HEK293 (cell line): ENCODE data around the gene ASB4.

Source experiments
- CTCF ChIA-PET: fragments of 350-600 bp; formaldehyde crosslinking; extraction: SDS; loops from one replicate; lab custom pipeline; 2021; ENCODE audit warnings: antibody characterized with exemption; lab: Yijun Ruan, JAX
- POLR2A ChIA-PET: fragments of 300-600 bp; formaldehyde crosslinking; extraction: SDS; loops from one replicate; lab custom pipeline; 2020; ENCODE audit warnings: antibody characterized with exemption, inconsistent platforms; lab: Yijun Ruan, JAX
- H3K27ac ChIP-seq: fragments of 200-500 bp; sonication (Bioruptor generic); 2 replicates; pipeline ENCODE4 v1.5.1; 2014; ENCODE audit warnings: low read depth, low read length, control low read depth, inconsistent platforms; ENCODE audit errors: extremely low read depth
- H3K36me3 ChIP-seq, 2 experiments: fragments of 200-500 bp in 1 of 2; sonication (Bioruptor generic) in 1 of 2; 1 replicate in 1 of 2; 2 replicates in 1 of 2; pipeline ENCODE4 v1.5.1; 2014 to 2017; ENCODE audit warnings: inconsistent platforms in 2 of 2, low read length in 2 of 2; ENCODE audit not compliant: control insufficient read depth in 2 of 2, insufficient read depth in 1 of 2
- H3K4me1 ChIP-seq: fragments of 200-500 bp; sonication (Bioruptor generic); 2 replicates; pipeline ENCODE4 v1.5.1; 2014; ENCODE audit warnings: mild to moderate bottlenecking, low read length, inconsistent platforms; ENCODE audit not compliant: control insufficient read depth, insufficient read depth
- H3K4me3 ChIP-seq: 2 replicates; pipeline ENCODE4 v1.5.1; 2011; ENCODE audit warnings: low read depth, mild to moderate bottlenecking, control low read depth, low read length, moderate library complexity
- H3K9me3 ChIP-seq: fragments of 200-500 bp; sonication (Bioruptor generic); 2 replicates; pipeline ENCODE4 v1.5.1; 2014; ENCODE audit warnings: low read depth, low read length, inconsistent platforms; ENCODE audit not compliant: control insufficient read depth, insufficient read depth
- FEZF1 ChIP-seq: fragments of 450-650 bp; formaldehyde crosslinking; IDR thresholded peaks from 2 replicates; pipeline ENCODE4 v1.5.1; 2016; ENCODE audit warnings: missing biosample characterization, missing genetic modification characterization
- GLIS1 ChIP-seq: fragments of 450-650 bp; formaldehyde crosslinking; IDR thresholded peaks from 2 replicates; pipeline ENCODE4 v1.5.1; 2016; ENCODE audit warnings: missing biosample characterization, missing genetic modification characterization
- SCRT2 ChIP-seq: fragments of 450-650 bp; formaldehyde crosslinking; IDR thresholded peaks from 2 replicates; pipeline ENCODE4 v1.5.1; 2016; ENCODE audit warnings: missing biosample characterization, missing genetic modification characterization
- TCF7L2 ChIP-seq: IDR thresholded peaks from 2 replicates; pipeline ENCODE4 v1.6.1; 2011; ENCODE audit warnings: low read depth, mild to moderate bottlenecking, inconsistent platforms, low read length, moderate library complexity, borderline replicate concordance
- TSHZ1 ChIP-seq: fragments of 450-650 bp; formaldehyde crosslinking; IDR thresholded peaks from 2 replicates; pipeline ENCODE4 v1.5.1; 2016; ENCODE audit warnings: missing biosample characterization, missing genetic modification characterization, borderline replicate concordance
- ZBTB7A ChIP-seq: fragments of 450-650 bp; formaldehyde crosslinking; IDR thresholded peaks from 2 replicates; pipeline ENCODE4 v1.5.1; 2016; ENCODE audit warnings: low read depth, missing biosample characterization, missing genetic modification characterization
- ZFP41 ChIP-seq: fragments of 450-650 bp; formaldehyde crosslinking; IDR thresholded peaks from 2 replicates; pipeline ENCODE4 v1.5.1; 2016; ENCODE audit warnings: missing biosample characterization, missing genetic modification characterization, borderline replicate concordance
- ZIC2 ChIP-seq: fragments of 450-650 bp; formaldehyde crosslinking; IDR thresholded peaks from 2 replicates; pipeline ENCODE4 v1.5.1; 2016; ENCODE audit warnings: missing biosample characterization, missing genetic modification characterization
- ZNF174 ChIP-seq: fragments of 450-650 bp; formaldehyde crosslinking; IDR thresholded peaks from 2 replicates; pipeline ENCODE4 v1.5.0; 2017; ENCODE audit warnings: missing biosample characterization, mild to moderate bottlenecking, missing genetic modification characterization
- ZNF2 ChIP-seq: fragments of 450-650 bp; formaldehyde crosslinking; IDR thresholded peaks from 2 replicates; pipeline ENCODE4 v1.5.1; 2016; ENCODE audit warnings: missing biosample characterization, missing genetic modification characterization
- ZNF26 ChIP-seq: fragments of 450-650 bp; formaldehyde crosslinking; IDR thresholded peaks from 2 replicates; pipeline ENCODE4 v1.5.1; 2016; ENCODE audit warnings: missing biosample characterization, missing genetic modification characterization
- ZNF302 ChIP-seq: fragments of 450-650 bp; formaldehyde crosslinking; IDR thresholded peaks from 2 replicates; pipeline ENCODE4 v1.5.1; 2016; ENCODE audit warnings: missing biosample characterization, missing genetic modification characterization, low read depth
- ZNF433 ChIP-seq: fragments of 450-650 bp; formaldehyde crosslinking; IDR thresholded peaks from 2 replicates; pipeline ENCODE4 v1.5.1; 2016; ENCODE audit warnings: missing biosample characterization, missing genetic modification characterization, low read depth
- ZNF623 ChIP-seq: fragments of 450-650 bp; formaldehyde crosslinking; IDR thresholded peaks from 2 replicates; pipeline ENCODE4 v1.5.1; 2016; ENCODE audit warnings: missing biosample characterization, missing genetic modification characterization
- ZNF785 ChIP-seq: fragments of 450-650 bp; formaldehyde crosslinking; IDR thresholded peaks from 2 replicates; pipeline ENCODE4 v1.5.1; 2016; ENCODE audit warnings: missing biosample characterization, missing genetic modification characterization
- TF ChIP-seq, protein P1 (sequence below): fragments of 450-650 bp; formaldehyde crosslinking; IDR thresholded peaks from 2 replicates; pipeline ENCODE4 v1.5.1; 2017; ENCODE audit warnings: missing biosample characterization, missing genetic modification characterization
- TF ChIP-seq, protein P2 (sequence below): fragments of 450-650 bp; formaldehyde crosslinking; IDR thresholded peaks from 2 replicates; pipeline ENCODE4 v1.5.1; 2016; ENCODE audit warnings: missing biosample characterization, missing genetic modification characterization

The ASB4 gene

GRCh38 chr7:95472581-95473161 is 13.1 kb upstream of the ASB4 start:
- no peaks in the 10 kb centered on the region for H3K9me3 ChIP-seq
- no peaks in the 10 kb centered on the region for H3K36me3 ChIP-seq
- H3K4me3 ChIP-seq, result no peak overlapping the region
- no peak overlapping the region for H3K27ac ChIP-seq
- CTCF ChIA-PET, result interaction anchor here (0.7 kb wide), 2 partner anchors 8 to 1023 kb away, joined by 3 to 6 read pairs; no protein-coding TSS in a partner anchor
- TF ChIP-seq ZNF623, result no peak
- POLR2A ChIA-PET, result no interaction called here
- H3K4me1 ChIP-seq, result no peaks in the 10 kb centered on the region

DNA sequence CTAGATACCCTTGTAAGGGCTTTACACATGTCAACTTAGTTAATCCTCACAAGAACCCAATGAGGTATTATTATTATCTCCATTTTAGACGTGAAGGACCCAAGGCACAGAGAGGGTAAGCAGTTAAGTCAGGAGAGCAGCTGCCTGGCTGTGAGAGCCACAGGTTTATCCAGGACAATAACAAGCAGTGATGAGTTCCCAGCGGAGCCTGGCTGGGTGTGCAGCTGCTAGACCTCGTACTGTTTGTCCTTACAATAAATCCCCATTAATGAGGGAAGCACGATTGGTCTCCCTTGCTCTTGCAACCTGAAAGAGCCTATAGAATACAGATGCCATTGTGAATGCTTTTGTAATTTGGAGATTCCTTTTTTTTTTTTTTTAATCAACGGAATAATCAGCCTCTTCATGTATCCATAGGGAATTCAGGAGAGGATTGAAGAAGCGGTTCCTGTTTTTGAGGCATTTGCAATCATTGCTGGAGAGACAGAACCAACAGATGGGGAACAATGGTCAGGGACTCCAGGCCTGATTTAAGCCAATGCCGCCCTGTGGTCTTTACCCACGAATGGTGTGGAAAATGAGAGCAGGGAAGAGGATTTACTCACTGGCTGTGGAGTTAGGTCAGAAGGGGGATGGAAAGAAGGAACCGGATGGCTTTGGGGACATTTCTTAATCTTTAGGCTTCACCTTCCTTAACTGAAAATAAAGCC is 12.3 kb upstream of the ASB4 start:
- Histone ChIP-seq H3K27ac (no peak overlapping the region), H3K4me1 (no peaks in the 10 kb centered on the region), H3K36me3 (no peaks in the 10 kb centered on the region), H3K4me3 (no peak overlapping the region), H3K9me3 (no peaks in the 10 kb centered on the region)
- no peak for TF ChIP-seq SCRT2 (tag by site-specific recombination)
- no peak for TF ChIP-seq ZIC2
- TF ChIP-seq GLIS1, result no peak
- no peak for TF ChIP-seq ZBTB7A (tag by site-specific recombination)
- ChIA-PET CTCF (interaction anchor here (0.7 kb wide), 1 partner anchor 1024 kb away, joined by 6 read pairs; no protein-coding TSS in a partner anchor), POLR2A (no interaction called here)

- H3K4me1 ChIP-seq, result no peaks in the 10 kb centered on the region
- no peaks in the 10 kb centered on the region for H3K9me3 ChIP-seq
- H3K27ac ChIP-seq, result no peak overlapping the region
- no peaks in the 10 kb centered on the region for H3K36me3 ChIP-seq
- CTCF ChIA-PET, result interaction anchor here (0.6 to 3.4 kb wide), 47 partner anchors 7 to 1766 kb away, joined by 3 to 28 read pairs (median 4); partner anchors contain the start of genes ASB4, COL1A2 and PON2
- POLR2A ChIA-PET, result no interaction called here
- H3K4me3 ChIP-seq, result no peak overlapping the region
- no peak for TF ChIP-seq ZNF2
- no peak for TF ChIP-seq TCF7L2
- TF ChIP-seq ZNF174 (tag by site-specific recombination), result no peak
- TF ChIP-seq, protein P1, sequence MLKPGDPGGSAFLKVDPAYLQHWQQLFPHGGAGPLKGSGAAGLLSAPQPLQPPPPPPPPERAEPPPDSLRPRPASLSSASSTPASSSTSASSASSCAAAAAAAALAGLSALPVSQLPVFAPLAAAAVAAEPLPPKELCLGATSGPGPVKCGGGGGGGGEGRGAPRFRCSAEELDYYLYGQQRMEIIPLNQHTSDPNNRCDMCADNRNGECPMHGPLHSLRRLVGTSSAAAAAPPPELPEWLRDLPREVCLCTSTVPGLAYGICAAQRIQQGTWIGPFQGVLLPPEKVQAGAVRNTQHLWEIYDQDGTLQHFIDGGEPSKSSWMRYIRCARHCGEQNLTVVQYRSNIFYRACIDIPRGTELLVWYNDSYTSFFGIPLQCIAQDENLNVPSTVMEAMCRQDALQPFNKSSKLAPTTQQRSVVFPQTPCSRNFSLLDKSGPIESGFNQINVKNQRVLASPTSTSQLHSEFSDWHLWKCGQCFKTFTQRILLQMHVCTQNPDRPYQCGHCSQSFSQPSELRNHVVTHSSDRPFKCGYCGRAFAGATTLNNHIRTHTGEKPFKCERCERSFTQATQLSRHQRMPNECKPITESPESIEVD (tag by site-specific recombination), result no peak
- TF ChIP-seq ZNF785 (tag by site-specific recombination), result no peak
- no peak for TF ChIP-seq FEZF1 (tag by site-specific recombination)
- no peak for TF ChIP-seq ZNF26
- TF ChIP-seq TSHZ1, result no peak
- no peak for TF ChIP-seq ZNF302 (tag by site-specific recombination)
- TF ChIP-seq ZFP41 (tag by site-specific recombination), result no peak
- TF ChIP-seq, protein P2, sequence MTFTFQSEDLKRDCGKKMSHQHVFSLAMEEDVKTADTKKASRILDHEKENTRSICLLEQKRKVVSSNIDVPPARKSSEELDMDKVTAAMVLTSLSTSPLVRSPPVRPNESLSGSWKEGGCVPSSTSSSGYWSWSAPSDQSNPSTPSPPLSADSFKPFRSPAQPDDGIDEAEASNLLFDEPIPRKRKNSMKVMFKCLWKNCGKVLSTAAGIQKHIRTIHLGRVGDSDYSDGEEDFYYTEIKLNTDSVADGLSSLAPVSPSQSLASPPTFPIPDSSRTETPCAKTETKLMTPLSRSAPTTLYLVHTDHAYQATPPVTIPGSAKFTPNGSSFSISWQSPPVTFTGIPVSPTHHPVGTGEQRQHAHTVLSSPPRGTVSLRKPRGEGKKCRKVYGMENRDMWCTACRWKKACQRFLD (tag by site-specific recombination), result no peak
- TF ChIP-seq ZNF433 (tag by site-specific recombination), result no peak
These were observed 9.5 kb upstream of the ASB4 start for GRCh38 chr7:95476072-95476847.
